SKM-1 (cell line): Measurements from ENCODE around the gene PIK3R5.

Experiments used
- DNase-seq: peaks from one replicate; lab custom pipeline; 2025; ENCODE audit not compliant: unreplicated experiment; lab: John Stamatoyannopoulos, UW

The PIK3R5 gene

DNA sequence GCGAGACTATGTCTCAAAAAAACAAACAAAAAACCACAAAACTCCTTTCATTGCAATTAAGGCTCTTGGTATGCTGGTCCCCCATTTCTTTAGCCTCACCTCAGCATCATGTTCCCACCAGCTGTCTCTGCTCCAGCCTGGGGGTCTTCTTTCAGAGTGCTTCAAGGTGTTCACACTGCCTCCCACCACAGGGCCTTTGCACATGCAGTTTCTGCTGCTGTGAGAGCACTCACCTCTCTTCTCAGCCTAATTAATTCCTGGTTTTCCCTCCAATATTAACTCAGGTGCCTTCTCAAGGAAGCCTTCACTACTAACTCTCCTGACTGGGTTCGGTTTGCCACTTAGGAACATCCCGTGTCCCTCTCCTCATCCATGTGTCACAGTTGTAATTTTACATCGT is 82.2 kb downstream of the PIK3R5 start:
- DNase-seq = no peak

DNA sequence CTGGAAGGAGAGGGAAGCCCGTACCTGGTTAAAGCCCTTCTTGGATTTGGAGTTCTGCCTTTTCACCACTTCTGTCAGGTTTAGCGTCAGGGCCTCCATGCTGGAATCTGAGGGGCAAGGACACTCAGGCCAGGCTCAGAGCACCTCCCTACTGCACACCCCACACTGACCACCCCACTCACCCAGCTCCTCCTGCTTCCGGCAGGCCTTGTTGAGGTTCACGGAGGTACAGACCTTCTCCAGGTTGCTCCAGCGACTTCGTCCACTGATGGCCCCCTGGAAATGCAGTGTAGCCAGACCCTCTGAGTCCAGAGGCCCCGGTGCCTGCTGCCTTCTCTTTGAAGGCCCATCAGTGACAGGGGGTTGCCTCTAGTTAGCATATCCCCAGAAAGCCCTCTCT is 83.9 kb downstream of the PIK3R5 start:
- no peak for DNase-seq

DNA sequence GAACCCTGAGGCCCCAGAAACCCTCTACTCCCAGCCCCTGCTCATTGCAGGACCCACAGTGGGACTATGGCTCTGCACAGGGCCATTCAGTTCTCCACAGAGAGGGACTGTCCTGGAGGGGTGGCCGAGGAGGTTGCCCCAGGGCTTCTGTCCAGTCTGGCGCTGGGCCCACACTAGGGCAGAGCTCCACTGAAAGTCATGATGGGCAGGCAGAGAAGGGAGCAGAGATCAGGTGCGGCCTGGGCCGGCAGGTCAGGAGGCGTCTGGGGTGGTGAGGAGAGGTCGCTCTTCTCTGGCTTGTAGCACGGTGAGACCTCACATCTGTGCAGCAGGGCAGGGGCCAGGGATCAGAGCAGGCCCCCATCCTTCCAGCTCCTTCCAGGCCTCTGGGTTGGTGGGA is 85.0 kb downstream of the PIK3R5 start:
- no peak for DNase-seq

DNA sequence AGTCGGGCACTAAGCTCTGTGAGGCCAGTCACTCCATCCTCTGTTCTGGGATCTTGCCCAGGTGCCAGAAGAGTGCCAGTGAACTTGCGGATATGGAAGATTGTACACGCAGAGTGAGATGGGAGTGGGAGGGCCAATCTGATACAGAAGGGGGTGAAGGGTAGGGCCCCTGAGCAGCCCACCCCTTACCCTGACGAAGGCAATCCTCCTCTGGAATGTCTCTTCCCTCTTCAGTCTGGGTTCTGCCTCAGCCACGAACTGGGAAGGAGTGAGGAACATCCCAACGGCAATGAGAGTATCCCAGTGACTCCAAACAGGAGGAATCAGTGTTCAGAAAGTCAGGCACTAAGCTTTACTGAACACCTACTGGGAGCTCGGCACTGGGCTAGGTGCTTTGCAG is 86.1 kb downstream of the PIK3R5 start:
- DNase-seq = no peak

DNA sequence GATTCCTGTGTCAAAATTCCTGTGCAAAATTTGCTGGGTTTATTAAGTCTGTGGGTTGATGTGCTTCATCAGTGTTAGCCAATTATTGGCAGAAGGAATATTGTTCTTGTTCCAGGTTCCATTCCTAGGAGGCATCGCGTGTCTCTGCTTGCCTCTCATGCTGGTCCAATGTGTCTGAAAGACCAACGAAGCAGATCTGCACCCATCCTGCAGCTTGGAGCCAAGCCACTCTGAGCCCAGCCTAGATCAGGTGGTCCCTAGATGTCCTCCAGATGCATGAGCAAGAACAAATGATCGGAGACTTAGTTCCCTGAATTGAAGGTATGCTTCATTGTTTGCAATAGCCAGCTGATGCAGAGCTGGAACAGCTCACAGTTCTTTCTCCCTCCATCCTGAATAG is 87.5 kb downstream of the PIK3R5 start:
- no peak for DNase-seq

DNA sequence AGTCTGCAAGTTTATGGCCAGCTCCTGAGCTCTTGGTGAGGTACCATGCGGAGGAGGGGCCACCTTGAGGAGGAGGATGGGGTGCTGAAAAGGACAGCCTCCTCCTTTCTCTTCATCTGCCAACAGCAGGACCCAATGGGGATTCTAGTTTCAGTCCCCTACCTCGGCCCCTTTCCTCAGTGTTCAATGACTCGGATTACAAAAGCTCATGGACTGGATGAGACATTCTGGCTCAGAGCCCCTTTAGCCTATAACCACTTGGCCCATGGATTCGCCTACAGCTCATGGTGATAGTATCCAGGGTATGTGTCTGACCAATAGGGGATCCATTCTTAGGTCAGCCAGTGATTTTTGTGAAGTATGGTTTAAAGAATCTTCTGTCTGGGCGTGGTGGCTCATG is 89.5 kb downstream of the PIK3R5 start:
- no peak for DNase-seq

DNA sequence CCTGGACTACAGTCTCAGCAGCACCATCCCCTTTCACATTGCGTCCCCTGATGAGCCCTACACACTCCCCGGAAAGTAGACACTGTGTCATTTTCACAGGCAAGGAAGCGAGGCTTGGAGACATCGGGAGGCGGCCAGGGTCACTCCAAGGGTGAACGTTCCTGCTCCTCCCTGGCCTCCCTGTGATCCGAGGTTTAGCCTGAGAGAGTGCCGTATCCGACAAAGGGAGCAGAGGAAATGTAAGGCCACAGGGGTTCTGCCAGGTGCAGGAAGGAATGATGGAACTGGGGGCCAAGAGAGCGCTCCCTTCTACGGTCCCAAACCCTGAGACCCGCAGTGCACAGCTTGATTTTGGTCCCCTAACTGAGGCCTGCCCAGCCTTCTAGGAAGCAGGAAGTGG is 90.1 kb downstream of the PIK3R5 start:
- DNase-seq = no peak

DNA sequence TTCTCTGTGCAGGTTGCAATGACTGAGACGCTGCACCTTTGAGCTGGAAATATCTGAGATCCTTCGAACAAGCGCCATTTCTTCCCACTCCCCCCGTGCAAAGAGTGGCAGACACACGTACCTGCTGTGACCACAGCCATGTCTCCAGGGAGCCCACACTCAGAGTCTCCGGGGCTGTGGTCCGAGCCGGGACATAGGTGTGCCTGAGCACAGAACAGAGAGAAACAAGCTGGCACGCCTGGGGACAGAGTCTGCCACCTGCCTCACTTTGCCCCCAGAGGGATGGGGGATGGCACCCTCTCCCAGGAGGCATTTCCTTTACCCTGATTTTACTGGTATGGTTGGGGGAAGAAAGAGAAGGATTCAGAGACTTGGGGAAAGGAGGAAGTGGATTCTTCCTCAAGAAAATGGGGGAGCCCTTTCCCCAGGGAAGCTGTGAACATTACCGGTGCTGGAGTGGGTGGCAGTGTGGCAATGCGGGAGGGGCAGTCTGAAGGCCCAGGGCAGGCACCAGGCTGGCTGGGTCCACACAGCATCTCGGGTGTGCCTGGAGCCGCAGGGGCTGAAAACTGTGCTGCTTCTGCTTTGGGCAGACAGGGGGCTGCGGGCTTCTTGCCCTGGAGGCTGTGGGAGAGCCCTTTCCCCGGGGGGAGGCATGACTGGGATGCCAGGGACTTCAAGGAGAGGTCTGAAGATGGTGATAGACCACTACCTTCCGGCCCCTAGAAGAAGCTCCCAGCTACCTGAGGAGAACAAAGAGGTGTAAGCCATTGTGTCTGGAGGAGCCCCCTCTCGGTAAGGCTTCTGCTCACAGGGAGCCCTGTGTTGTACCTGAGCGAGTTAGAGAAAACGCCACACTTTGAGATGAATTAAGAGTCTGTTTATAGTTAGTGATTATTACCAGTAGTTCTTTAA is 91.4 kb downstream of the PIK3R5 start:
- no peak for DNase-seq

DNA sequence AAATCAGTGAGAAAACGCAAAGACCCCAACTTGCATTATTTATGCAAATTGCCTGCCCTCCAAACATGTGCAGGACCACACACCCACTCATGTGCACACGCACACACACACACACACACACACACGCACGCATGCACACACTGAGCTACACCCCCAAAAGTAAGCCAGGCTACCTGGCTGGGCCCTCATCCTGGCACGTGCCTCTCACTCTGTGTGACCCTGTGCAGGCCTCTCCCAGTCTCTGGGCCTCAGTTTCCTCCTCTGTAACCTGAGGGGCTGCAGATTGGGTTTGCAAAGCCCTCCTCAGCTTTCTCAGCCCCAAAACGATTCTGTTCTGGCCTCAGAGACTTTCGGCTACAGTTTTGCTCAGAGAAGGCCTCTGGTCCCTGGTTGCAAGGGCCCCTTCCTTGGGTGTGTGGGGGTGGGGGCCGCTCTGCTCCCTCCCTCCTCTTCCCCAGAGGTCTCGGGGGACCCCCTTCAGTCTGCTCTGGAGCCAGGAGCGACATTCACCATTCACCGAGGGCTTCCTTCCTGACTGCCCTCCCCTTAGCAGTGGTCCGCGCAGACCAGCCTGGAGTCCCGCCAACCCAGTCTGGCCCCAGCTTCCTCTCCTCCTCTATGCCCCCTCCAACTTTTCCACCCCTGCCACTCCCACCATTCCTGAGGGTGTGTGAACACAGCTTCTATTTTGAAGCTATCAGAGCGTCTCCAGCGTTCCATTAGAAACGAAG is 92.6 kb downstream of the PIK3R5 start:
- no peak for DNase-seq

DNA sequence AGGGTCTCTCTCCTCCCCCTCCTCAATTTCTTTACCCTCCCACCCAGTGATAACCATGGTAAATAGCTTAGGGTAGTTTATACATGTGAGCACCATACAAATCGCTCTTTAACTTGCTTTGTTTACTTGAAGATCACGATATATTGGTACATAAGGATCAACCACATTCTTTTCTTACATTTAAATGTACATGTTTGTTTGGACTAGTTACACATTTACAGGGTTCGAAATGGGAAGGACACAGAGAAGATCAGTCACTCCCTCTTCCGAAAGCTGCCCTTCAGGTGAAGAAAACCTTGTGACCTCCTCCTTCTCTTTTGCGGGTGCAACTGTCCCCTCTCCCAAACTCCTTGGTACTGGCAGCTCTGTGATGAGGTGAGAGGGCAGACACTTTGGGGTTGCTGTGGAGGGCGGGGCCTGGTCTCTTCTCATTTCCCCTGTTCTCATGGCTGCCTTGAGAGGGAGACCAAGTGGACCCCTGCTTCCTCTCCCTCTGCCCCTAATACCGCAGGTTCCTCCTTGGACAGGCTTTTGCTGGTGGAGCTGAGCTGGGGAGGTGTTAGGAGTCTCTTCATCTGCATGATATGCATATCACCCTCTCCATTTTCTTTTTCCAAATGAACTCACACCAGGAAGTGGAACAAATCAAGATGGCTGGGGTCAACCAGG is 93.3 kb downstream of the PIK3R5 start:
- DNase-seq = no peak

DNA sequence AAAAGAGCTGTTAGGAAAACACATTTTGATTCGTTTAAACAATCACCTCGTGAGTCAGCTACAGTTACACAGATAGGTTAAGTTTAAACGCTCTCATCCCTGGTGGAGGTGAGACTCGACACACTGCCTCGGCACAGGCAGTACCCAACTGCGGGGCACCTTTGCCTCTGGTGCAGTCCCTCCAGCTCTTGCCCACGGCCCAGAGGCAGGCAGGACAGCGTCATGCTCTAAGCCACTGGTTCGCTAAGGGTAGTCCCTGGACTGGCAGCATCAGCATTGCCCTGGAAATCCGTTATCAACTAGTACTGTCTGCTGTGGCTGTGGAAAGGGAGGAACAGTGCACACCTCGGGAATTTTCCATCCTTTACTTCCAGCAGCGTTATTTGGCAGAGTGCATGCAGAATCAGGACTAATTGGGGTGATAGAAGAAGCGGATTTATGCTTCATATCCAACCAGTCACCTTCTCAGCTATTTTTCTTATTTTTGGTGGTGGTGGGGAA is 94.4 kb downstream of the PIK3R5 start:
- DNase-seq = no peak

DNA sequence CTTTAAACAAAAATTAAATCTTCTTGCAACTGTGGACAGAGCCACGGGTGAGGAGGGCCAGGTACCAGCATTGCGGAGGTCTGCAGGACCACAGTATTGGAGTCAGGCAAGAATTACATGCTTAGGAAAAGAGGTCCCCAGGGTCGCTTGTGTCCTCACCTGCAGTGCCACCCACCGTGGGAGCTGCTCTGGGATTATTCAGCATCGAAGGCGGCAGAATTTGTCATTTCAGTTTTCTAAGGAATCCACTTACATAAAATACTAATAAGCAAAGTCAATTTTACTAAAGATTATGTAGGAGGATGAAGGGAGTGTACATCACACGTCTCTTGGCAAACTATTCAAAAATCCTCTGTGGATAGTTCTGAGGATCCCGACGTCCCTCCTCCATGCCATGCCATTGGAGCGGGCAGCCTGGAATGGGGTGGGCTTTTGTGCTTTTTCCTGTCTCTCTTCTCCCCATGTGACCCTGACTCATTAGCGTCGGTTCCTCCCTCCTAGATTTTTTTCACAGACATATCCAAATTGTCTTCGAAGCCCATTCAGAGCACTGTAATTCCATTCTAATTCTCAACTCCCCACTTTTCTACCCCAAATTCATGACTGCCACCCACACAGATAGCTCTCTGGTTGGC is 95.0 kb downstream of the PIK3R5 start:
- no peak for DNase-seq

DNA sequence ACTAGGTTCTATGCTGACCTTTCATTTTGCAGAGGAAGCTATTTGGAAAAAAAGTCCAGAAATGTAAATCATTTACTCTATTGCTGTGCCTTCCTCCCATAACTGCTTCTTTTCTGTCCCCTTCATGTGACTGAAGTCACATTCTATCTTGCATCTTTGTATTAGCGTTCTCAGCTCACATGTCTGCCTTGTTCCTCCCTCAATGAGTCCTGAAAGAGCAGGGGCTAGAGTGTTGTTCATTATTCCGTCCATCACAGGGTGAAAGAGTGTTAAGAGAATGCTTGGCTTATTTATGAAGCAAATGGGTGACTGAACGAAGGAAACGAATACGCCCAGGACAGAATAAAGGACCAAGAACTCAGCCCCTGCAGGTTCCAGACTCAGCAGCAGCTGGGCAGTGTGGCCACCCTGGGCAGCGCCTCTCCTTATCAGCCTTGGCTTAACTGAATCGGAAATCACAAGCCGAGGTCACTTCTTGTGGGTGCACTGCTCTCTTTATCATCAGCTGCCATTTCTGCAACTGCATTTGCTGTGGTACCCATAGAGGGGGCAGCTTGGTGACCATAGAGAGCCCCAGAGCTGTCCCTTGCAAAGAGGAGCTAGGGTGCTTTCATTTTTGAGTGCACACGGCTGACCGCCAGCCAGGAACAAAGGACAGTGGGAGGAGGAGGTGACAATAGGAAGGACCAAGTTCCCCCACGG is 96.2 kb downstream of the PIK3R5 start:
- no peak for DNase-seq

DNA sequence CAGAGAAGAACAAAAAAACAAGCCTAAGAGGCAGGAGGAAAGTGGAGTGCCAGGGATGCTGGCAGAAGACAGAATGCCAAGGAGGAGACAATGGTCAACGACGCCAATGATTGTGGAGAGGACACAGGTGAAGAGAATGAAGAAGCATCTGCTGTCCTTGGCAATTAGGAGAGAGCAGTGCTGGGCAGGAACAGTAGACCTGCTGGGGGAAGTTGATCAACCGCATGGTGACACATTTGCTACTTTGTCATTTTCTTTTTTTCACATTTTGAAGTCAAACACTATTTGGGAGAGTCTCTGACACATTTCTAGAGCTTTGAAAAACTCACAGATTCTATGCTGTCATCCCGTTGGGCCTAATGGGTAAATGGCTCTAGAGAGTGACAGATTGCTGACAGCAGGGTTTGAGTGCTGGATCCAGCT is 97.0 kb downstream of the PIK3R5 start:
- no peak for DNase-seq

DNA sequence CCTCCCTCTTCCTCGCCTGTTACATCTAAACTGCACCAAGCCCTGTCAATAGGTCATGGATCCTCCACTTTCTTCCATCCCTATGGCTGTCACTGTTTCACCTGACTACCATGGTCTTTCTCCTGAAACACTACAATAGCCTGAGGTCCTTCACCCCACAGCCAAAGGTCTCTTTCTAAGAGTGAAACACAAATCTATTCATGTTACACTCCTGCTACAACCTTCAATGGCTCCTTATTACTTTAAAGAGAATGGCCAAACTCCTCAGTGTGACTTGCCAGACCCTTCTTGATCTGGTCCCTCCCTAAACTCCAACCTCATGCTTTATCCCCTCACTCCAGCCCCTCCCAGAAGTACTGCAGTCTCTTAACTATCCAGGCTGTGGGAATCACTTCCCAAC is 97.4 kb downstream of the PIK3R5 start:
- no peak for DNase-seq

DNA sequence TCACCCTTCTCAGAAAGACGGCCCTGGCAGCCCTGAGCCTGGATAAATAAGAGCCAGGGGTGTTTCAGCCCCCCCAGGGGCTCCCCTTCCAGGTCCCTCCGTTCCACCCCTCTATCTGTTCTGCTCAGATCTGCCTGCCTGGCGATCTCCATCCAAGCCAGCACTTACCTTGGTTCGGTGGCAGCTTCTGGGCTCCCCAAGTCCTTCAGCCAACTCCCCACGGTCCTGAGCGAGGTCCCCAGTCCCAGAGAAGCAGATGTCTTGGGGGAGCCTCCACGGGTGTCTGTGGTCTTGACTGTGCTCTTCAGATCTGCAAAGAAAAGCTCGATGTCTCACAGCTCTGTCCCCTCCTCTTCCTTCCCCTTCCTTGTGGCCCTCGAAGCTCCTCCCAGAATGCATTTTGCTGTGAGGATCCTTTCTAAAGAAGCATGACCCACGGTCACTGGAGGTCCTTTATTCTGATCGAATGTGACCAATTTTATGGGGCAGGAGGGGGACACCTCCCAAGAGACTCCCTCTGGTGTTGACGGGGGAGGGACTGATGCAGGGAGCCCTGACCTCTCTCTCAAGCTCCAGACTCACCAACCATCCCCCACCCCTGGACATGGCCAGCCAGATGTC is 98.0 kb downstream of the PIK3R5 start, which contains the start of gene PIK3R6:
TSS of gene PIK3R6 (minus strand) at position 314 of the 621 bp plus-strand sequence. CDS start 17,880 bp downstream, outside the sequence.
- no peak for DNase-seq

DNA sequence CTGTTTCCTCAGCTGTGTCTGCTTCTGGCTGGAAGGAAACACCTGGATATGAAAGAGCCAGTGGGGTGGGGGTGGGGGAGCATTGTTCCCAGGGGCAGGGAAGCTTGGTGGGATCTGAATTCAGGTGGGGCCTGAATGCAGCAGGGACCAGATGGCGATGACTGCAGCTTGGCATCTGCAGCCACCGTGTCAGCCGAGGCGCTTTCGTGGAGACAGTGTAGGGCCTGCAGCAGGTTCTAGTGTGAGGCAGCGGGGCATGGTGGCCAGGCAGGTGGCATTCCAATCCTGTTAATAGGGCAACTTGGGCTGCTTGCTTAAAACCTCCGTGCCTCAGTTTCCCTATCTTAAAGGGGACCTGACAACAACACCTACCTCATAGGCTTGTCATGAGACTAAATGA is 99.7 kb downstream of the PIK3R5 start:
- DNase-seq = no peak

DNA sequence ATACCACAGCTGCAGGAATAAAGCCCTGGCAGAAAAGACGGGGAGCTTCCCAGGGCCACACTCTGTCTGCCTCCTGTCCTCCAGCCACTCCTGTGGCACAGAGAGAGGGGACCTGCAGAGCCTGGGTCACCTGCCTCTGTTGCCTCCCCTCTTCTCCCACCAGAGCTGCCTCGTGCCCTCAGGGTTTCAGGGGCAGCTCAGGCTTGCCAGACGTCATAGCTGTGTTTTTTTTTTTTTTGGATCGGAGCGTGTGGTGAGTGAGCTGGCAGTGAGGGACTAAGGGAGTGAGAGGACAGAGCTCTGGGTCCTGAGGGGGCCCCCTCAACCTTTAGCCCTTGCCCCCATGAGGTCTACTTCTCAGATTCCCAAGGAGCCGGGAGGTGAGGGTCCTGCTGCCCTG is 100.1 kb downstream of the PIK3R5 start:
- no peak for DNase-seq

DNA sequence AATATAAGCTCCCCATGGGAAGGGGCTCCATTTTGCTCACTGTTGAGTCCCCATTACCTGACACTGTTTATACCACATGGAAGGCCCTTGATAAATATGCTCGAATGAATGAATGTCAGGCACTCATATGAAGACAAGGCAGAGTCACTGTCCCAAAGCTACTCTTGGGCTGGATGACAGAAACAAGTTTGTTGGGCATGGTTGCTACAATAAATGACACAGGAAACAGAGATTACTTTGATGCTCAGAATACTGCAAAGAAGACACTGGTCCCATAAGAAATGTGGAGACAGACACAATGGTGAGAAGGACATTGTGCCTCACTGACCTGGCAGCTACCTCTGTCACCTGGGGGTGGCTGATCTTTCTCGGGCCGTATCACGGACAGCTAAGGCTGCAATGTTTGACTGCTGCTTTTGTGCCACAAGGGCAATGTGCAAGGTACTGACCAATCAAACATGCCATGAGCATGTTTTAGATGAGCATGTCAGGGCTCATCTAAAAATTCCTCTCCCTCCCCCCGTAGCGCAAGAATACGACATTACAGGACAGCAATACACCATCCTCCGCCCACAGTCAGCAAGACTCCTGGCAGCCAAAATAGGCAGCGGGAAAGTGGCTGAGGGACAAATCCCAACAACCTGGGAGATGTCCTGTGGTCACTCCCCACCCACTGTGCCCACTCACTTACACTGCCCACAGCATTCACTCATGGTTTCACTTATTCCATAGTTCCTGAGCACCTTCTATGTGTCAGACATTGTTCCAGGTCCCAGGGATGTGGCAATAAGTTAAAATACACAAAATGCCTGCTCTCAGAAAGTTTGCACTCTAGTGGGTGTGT is 103.1 kb downstream of the PIK3R5 start:
- no peak for DNase-seq
